ENCODE measurements around the gene DGKD.

GRCh38 chr2:233352141-233352842 is 2.0 kb upstream of the DGKD start:
- TF ChIP-seq POLR2A (IDR thresholded peaks at IDR 0.05) = no peak
- TF ChIP-seq EP300 (IDR thresholded peaks at IDR 0.05) = no peak
- TF ChIP-seq, protein P1, sequence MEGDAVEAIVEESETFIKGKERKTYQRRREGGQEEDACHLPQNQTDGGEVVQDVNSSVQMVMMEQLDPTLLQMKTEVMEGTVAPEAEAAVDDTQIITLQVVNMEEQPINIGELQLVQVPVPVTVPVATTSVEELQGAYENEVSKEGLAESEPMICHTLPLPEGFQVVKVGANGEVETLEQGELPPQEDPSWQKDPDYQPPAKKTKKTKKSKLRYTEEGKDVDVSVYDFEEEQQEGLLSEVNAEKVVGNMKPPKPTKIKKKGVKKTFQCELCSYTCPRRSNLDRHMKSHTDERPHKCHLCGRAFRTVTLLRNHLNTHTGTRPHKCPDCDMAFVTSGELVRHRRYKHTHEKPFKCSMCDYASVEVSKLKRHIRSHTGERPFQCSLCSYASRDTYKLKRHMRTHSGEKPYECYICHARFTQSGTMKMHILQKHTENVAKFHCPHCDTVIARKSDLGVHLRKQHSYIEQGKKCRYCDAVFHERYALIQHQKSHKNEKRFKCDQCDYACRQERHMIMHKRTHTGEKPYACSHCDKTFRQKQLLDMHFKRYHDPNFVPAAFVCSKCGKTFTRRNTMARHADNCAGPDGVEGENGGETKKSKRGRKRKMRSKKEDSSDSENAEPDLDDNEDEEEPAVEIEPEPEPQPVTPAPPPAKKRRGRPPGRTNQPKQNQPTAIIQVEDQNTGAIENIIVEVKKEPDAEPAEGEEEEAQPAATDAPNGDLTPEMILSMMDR (IDR thresholded peaks at IDR 0.05) = no peak
